COLO829 (cell line): Measurements from ENCODE around the gene IGSF23.
"Not testable (repeated sequence)": the region's sequence is repeated elsewhere in the genome, so short reads cannot be mapped to it uniquely, and the experiment has no call there.

Source experiments
- DNase-seq: peaks from one replicate; pipeline ENCODE4 v3.0.0; 2012; ENCODE audit warnings: low spot score

The IGSF23 gene

DNA sequence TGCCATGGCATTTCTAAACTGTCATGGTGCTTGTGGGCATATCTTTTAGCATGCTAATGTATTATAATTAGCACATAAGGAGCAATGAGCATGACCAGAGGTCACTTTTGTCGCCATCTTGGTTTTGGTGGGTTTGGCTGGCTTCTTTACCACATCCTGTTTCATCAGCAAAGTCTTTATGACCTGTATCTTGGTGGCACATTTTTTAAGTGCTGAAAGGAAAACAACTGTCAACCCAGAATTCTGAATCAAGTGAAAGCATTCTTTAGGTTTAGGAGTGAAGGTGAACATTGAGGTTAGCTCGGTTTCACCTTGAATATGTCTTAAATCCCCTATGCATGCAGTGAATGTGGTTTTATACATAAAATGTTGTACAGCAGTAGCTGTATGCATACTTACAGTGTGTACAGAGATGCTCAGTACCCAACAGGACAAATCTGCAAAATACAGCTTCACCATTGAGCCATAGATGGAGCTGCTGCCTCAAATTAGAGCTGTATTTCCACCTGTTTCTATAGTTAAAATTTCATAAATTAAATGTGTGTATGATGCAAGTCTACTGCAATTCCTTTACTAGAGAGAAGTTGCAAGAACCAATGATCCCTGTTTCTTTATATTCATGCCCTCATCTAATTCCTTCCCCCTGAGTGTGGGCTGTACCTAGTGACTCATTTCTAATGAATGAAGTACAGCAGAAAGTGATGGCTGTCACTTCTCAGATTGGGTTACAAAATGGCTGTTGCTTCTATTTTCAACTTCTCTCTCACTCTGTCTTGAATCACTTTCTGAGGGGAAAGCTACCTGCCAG is 25.2 kb upstream of the IGSF23 start:
- DNase-seq = peak; percentile 38

DNA sequence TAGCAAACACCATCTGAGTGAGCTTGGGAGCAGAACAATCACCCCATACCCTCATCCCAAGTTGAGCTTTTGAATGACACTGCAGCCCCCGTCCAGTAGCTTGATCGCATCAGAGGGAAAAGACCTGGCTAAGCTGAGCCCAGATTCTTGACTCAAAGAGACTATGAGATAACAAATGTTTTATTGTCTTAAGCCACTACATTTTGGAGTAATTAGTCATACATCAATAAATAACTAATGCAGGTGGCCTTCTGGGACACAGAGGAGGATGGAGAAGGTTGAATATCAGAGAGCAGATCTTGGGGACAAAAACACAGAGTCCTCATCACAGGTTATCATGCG is 24.6 kb upstream of the IGSF23 start:
- no peak for DNase-seq

DNA sequence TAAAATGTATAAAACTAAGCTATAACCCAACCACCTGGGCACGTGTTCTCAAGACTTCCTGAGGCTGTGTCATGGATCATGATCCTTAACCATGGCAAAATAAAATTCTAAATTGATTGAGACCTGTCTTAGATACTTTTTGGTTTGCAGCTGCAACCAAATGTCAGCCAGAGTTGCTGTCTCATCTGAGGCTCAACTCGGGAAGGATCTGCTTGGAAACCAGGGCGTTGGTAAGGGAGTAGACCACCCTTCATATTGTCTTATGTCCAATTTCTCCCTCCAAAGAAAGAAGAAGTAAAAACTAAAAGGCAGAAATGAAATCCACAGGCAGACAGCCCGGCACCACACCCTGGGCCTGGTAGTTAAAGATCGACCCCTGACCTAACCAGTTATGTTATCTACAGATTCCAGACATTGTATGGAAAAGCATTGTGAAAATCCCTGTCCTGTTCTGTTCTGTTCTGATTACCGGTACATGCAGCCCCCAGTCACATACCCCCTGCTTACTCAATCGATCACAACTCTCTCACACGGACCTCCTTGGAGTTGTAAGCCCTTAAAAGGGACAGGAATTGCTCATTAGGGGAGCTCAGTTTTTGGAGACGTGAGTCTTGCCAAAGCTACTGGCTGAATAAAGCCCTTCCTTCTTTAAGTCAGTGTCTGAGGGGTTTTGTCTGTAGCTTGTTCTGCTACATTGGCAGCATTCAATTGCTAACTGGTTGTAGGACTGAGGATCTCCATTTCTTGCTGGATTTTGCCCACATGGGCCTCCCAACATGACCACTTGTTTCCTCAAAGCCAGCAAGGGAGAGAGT is 22.9 kb upstream of the IGSF23 start:
- DNase-seq = no peak

DNA sequence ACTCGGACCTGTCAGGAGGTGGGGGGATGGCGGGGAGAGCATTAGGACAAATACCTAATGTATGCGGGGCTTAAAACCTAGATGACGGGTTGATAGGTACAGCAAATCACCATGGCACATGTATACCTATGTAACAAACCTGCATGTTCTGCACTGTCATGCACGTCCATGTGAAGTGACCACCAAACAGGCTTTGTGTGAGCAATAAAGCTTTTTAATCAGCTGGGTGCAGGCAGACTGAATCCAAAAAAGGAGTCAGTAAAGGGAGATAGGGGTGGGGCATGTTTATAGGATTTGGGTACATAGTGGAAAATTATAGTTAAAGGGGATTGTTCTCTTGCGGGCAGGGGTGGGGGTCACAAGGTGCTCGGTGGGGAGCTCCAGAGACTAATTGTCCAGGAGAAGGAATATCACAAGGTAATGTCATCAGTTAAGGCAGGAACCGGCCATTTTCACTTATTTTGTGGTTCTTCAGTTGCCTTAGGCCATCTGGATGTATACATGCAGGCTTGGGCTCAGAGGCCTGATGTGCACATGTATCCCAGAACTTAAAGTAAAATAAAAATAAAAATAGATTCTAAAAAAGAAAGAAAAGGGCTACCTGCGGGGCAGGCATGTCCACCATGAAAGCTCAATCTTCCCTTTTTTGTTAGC is 21.9 kb upstream of the IGSF23 start:
- DNase-seq = not testable (repeated sequence)

DNA sequence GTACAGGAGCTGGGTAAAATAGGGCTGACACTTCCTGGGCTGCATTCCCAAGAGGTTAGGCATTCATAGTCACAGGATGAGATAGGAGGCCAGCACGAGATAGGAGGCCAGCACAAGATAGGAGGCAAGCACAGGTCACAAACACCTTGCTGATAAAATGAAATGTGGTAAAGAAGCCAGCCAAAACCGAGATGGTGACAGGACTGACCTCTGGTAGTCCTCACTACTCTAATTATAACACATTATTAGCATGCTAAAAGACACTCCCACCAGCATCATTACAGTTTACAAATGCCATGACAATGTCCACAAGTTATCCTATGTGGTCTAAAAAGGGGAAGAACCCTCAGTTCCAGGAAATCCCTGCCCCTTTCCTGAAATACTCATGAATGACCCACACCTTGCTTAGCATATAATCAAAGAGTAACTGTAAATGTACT is 20.9 kb upstream of the IGSF23 start:
- no peak for DNase-seq

DNA sequence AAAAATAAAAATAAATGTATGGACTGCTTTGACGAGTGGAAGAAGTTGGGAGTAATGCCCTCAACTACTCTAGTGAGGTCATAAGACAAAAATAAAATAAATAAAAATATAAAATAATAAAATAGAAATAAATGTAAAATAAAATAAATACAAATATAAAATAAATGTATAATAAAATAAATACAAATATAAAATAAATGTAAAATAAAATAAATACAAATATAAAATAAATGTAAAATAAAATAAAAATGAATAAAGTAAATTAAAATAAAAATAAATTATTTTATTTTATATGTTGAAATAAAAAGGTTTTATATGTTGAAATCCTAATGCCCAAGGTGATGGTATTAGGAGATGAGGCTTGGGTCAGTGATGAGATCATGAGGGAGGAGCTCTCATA is 20.1 kb upstream of the IGSF23 start:
- DNase-seq = no peak

DNA sequence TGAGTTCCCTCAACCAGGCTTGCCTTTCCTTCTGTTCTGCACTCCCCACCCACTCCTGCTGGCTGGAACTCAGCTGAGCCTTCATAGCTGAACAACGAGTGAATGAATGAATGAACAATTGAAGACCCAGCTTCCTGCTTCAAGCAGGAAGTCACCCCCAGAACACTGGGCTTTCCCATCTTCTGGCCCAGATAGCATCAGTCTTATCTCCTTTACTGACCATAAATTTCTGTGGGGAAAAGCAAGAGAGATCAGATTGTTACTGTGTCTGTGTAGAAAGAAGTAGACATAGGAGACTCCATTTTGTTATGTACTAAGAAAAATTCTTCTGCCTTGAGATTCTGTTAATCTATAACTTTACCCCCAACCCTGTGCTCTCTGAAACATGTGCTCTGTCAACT is 19.5 kb upstream of the IGSF23 start:
- not testable (repeated sequence) for DNase-seq

DNA sequence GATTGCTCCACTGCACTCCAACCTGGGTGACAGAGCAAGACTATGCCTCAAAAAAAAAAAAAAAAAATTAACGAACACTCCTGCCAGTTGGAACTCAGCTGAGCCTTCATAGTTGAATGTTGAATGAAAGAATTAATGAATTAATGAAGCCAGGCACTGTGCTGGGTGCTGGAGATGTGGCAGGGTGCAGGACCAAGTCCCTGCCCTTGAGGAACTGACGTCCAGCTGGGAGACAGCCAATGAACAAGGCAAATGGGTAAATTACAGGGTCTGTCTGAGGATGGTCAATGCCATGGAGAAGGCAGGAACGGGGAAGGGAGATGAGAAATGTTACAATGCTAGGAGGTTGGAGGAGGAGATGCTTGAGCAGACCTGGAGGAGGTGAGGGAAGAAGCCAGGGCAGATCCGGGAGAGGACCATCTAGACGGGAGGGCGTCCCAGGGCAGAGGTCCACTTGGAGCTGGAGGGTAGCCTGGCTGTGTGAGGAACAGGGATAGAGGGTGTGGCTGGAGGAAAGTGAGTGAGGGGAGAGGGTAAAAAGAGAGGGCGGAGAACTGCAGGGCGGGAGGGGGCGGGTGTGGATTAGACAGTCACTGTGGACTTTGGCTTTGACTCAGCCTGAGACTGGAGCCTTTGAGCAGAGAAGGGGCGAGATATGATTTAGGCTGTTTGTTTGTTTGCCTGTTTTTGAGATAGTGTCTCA is 16.8 kb upstream of the IGSF23 start:
- no peak for DNase-seq

DNA sequence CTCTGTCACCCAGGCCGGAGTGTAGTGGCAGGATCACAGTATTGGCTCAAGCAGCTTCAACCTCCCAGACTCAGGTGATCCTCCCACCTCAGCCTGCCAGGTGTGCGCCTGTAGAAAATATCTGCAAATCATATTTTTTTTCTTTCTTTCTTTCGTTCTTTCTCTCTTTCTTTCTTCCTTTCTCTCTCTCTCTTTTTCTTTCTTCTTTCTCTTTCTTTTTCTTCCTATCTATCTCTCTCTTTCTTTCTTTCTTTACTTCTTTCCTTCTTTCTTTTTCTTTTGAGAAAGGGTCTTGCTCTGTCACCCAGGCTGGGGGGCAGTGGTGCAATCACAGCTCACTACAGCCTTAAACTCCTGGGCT is 16.3 kb upstream of the IGSF23 start:
- no peak for DNase-seq

DNA sequence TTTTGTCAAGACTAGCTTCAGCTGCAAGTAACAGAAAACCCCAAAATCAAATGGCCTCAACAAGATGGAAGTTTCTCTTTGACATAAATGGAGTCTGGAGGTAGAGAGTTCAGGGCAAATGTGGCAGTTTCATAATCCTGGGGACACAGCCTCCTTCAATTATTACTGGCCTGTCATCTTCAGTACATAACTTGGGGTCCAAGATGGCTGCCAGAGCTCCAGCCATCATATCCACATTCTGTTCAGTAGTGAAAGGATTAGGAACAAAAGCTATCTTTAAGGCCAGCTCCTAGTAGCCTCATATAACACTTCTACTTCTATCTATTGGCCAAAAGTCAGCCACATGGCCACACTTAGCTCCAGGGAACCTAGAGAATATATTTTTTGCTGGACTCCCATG is 15.0 kb upstream of the IGSF23 start:
- DNase-seq = no peak

DNA sequence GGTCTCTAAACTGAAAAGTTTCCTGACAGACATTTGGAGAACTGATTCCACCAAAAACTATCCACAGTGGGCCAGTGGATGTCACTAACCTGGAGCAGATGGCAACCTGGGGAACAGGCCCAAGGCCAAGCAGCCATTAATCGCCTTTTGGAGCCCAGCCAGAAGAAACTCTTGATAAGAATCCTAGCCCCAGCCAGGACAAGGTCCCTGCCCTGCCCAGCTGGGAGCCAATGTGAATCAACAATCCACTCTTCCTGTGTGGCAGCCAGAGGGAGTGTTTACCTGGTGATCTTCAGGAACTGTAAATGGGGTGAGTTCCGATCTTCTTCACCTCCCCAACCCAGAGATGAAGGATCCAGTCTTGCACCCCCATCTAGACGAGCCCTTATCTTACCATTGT is 14.5 kb upstream of the IGSF23 start:
- DNase-seq = no peak

DNA sequence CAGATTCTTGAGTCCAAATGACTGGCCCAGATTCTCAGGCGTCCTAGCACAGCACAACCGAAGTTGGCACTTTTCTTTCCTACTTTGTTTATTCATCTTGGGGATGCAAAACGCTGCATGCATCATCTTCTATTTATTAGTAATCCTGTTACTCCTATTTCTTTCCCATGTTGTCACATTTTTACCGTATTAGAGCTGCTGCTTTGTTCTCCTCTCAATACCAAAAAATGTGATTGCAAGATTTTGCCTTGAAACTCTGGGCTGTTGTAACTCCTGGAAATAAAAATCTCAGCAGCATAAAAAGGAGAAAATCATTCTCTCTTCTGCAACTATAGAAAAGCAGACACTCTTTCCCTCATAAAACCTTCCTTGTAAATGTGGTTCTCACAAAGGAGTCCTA is 12.9 kb upstream of the IGSF23 start:
- DNase-seq = no peak

DNA sequence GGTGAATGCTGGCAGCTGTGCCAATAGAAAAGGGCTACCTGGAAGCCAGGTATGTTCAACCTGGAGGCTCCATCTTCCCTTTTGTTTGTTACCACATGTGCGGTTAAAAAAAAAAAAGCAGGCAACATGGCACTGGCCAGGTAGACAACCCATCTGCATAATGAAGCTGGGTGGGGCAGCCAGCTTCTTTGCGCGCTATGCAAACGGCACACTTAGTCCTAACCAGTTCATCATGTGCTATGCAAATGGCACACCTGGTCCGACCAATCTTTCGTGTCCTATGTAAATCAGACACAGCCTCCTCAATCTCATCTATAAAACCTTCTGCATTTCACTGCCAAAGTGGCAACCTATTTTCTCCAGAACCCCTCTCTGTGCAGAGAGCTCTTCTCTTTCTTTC is 11.3 kb upstream of the IGSF23 start:
- no peak for DNase-seq

DNA sequence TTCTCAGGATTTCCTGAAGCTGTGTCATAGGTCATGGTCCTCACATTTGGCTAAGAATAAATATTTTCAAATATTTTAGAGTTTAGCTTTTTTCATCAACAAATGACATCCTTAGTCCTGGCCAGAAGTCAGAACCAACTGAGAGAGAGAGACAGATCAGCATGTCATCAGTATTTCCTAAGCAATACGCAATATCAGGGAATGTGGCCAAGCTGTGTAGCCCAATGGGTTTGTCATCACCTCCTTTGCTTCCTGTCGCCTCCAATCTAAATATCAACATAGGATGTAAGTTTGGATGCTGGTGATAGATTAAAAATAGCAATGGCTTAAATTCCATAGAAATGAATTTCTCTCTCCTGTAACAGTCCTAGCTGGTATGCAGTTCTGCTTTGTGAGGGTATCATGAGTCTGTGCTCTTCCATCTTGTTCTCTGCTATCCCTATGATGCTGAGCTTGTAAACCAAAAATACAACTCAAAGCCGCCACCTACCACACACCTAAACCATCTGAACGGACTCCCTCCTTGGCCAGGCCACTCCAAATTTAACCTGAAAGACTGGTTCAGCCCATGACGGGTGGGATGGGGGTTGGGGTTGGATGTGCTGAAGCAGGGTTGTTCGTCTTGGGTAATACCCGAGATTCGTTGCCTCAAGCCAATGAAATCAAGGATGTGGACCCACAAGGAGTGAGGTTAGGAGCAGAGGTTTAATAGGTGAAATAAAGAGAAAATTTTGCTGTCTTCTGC is 10.0 kb upstream of the IGSF23 start:
- no peak for DNase-seq

DNA sequence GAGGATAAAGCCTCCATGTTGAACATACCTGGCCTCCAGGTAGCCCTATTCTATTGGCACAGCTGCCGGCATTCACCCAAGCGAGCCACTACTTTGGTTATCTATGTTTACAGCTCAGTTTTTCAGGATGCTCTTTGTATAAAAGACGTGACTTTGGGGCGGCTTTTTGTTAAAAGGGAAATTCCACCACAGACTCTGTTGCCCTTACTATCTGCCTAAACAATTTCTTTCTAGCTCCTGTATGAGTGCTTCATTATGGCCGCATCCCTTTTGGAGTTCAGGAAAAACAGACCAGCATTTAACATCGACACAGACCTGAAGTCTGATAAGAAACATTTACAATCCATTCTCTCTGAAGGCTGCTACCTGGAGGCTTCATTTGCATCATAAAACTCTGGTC is 9.1 kb upstream of the IGSF23 start:
- no peak for DNase-seq

DNA sequence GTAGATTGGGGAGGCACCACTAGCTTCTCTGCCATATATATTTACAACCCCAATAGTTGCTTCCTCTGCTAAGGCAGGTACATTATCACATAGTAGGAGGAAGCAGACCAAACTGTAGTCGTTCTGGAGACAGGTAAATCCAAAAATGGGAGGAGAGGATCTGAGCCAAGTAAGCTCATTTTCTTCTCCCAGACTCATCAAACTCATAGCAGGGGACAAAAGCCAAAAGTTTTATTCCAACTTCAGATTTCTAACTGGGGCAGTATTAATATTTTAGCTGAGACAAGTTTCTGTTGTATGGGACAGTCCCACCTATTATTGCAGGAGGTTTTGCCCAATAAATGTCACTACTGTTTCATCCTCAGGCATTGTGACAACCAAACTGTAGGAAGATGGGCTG is 7.8 kb upstream of the IGSF23 start:
- no peak for DNase-seq

DNA sequence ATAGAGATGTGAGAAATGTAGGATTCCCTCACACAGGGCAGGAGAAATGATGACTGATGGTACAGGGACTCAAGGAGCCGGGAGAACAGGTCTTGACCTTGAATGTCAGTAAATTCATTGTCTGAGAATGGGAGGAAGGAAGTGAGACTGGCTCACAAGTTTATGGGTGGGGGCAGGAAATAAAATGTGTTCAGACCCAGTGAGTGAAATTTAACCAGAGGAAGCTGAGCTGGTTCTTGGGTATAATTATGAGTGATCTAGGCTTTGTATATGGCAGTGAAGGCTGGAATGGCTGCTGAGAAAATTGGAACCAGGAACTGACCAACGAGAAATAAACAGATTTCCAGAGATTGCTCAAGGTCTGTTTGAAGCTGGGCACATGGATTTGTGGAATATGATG is 6.3 kb upstream of the IGSF23 start:
- DNase-seq = no peak

DNA sequence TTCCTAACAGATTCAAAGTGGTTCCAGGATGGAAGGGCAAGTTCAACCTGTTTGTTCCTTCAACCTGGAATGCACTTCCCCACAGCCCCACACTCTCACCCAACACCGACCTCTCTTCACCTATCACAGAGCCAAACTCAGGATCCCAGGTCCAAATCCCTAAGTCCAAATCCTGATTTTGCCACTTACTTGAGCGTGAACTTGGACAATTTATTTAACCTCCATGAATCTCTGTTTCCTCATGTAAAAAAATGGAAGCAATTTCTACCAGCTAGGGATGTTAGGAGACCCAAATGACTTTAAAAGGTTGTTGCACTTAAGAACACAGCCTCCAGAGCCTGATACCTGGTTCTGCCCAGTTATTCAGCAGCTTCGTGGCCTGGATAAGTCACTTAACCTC is 5.4 kb upstream of the IGSF23 start:
- no peak for DNase-seq

DNA sequence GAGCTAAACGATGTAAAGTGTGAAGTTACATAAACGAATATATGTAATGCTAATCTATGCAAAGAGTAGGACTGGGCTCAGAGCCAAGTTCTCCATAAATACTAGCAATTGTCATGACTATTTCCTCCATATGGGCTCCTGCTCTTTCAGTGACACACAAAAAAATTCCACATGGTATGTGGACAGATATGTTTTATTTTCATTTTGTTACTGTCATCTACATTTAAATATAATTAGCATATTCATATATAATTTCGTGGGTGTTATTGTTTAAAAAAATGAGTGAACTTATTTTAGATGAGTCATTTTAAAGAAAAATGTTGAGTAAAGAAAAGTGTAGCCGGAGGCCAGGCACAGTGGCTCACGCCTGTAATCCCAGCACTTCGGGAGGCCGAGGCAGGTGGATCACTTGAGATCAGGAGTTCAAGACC is 5.0 kb upstream of the IGSF23 start:
- peak; percentile 25 for DNase-seq

DNA sequence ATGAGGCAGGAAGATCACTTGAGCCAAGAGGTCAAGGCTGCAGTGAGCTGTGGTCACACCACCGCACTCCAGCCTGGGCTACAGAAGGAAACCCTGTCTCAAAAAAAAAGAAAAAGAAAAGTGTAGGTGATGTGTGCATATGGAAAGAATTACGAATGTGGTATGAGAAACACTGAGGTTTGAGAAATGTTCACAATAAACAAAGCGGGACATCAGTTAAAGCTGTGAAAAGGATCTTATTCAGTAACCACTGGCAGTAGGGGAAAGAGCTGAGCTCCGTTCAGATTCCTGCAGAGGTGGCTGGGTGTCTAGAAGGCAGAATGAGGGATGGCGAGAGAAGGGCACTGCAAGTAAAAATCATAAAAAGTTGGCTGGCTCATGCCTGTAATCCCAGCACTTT is 4.1 kb upstream of the IGSF23 start:
- no peak for DNase-seq

DNA sequence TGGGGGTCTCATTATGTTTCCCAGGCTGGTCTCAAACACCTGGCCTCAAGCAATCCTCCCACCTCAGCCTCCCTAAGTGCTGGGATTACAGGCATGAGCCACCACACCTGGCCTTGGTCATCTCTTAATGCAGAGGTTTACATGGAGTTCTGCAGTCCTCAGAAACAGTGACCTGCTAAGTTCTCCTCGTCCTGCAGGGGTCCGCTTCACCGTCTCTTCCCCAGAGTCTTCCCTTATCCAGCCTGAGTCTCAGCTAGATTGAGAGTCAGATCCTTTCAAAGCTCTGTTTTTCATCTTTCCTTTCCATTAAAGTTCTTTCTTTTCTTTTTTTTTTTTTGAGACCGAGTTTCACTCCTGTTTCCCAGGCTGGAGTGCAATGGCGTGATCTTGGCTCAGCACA is 2.9 kb upstream of the IGSF23 start:
- not testable (repeated sequence) for DNase-seq

DNA sequence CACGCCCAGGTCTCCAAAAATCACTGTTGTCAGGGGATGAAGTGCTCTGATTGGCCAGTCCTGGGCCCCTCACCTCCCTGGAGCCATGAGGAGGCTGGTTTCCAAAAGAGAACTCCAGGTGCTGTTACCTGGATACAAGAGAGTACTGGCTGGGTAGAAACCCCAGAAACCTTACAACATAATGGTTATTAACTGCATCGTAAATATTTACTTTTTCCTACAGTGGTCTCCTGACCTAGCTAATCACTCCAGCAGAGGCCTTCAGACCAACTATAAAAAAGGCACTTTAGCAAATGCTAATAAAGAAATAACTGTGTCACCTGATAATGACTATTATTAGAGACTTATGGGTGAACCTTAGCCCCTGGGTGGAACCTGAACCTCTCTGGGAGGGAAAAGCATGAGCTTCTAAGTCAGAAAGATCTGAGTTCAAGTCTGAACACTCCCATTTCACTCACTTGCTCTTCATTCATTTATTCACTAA is 1.5 kb upstream of the IGSF23 start:
- DNase-seq = no peak
